HG03064 (cell line): ENCODE measurements around the gene WWC2.
"Not testable (repeated sequence)": the region's sequence is repeated elsewhere in the genome, so short reads cannot be mapped to it uniquely, and the experiment has no call there.

ENCODE experiments used
- ATAC-seq: cut with Tn5 transposase; IDR thresholded peaks from one replicate; pipeline ENCODE4 v1.9.1; 2021; ENCODE audit warnings: low read depth; ENCODE audit not compliant: unreplicated experiment

Gene WWC2

GRCh38 chr4:183192571-183192970, 93.5 kb downstream of the WWC2 start:
- ATAC-seq, result no peak

DNA sequence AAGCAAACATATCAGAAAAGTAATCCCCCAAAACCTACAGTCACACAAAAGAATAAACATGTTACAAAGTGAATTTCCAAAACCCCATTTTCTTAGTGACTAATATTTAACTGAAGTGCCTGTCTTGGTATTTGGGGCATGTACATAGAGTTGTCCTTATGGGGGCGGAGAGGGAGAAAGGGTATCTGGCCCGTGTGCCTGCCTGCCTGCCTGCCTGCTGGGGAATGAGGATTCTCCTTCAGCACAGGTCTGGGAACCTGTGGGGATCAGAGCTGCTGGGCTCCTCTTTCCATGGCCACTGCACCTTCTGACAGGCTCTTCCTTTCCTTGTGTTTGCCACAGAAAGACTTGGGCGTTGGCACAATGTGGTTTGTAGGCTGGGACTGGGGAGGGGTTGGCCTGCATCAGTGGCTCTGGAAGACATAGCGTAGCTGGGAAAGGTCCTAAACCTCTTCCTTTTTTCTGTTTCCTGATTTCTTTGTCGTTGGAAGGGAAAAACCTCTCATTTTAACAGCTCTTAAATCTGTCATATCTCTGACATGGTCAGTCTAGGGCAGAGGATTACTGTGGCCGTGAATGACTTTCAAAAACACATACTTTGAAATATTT, 94.8 kb downstream of the WWC2 start:
- not testable (repeated sequence) for ATAC-seq

DNA sequence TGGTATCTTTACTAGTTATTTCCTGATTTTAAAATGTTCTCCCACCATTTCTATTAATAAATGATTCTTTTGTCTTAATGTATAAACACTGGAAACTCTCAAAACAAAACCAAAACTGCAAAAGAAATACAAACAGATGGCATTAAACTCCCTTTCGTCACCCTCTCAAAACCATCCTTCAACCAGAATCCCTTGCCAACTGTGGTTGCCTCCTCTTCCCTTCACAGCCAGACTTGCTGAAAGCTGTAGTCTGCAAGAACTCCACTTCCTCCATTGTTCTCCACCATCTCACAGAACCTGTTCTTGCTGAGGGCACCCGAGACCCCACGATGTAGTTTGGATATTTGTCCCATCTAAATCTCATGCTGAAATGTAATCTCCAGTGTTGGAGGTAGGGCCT, 96.5 kb downstream of the WWC2 start:
- ATAC-seq, result no peak

GRCh38 chr4:183197140-183197539, 98.1 kb downstream of the WWC2 start:
- ATAC-seq, result no peak

GRCh38 chr4:183200453-183200852, 101.4 kb downstream of the WWC2 start:
- ATAC-seq, result no peak

DNA sequence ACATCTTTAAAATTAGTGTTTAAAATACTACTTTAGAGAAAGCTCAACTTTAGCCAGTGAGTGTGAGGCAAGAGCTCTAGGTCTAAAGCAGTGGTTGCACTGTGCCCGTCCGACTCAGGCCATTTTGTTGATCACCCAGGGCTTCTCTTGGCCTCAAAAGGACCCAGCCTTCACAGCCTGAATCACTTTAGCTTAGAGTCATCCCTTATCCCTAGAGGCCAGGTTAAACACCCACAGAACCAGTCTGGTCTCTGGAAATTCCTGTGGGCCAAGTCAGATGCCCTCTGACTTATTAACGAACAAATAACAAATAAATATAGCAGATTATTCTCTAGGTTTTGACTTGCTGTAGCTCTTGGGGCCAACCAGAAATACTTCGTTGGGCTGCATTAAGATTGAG, 102.3 kb downstream of the WWC2 start:
- no peak for ATAC-seq

GRCh38 chr4:183202523-183202922, 103.5 kb downstream of the WWC2 start:
- ATAC-seq, result no peak

DNA sequence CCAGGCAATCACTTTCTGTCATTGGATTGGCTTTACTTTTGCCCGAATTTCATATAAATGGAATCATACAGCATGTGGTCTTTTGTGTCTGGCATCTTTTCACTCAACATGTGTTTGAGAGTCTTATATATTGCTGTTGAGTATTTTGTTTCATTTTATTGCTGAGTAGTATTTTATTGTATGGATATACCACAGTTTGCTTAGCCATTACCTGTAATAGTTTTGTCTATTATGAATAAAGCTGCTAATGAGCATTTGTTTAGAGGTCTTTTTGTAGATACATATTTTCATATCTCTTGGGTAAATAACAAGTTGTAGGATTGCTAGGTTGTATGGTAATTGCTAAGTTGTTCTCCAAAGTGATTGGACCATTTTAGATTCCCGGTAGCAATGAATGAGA, 105.7 kb downstream of the WWC2 start:
- no peak for ATAC-seq

GRCh38 chr4:183205193-183205592, 106.1 kb downstream of the WWC2 start:
- ATAC-seq, result no peak

- ATAC-seq, result no peak
These were observed 106.7 kb downstream of the WWC2 start for GRCh38 chr4:183205709-183206108.

DNA sequence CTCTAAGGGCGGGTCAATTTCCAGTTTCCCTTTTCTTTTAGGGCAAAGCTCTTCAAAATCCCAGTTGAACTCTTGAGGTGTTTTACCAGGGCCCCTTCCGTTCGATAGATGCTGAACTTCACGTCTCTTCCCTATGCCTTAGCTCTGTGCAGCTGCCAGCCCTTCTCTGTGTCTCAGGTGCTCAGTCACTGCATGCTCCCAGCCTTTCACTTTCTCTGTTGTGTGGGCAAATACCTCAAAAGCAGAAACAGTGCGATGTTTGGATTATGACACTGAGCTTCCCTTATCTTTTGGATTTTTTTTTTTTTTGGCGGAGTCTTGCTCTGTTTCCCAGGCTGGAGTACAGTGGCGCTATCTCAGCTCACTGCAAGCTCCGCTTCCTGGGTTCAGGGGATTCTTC, 112.5 kb downstream of the WWC2 start:
- ATAC-seq, result no peak

DNA sequence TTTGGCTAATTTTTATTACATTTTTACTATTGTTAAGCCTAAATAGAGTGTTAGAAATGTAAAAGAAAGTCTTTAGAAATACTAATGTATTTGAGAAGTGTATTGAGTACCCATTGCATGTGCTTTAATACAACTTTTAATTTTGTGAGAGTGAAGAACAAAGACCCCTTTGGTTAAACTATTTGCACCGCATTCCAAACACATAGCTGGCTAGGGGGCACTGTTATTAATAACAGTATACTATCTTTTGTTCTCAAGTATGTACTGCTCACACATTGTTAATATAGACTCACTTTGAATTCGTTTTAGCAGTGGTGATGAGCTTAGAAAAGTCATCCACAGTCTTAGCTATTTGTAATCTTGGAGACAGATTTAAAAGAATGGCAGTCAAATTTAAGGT, 114.9 kb downstream of the WWC2 start:
- ATAC-seq, result no peak

GRCh38 chr4:183214912-183215488, 115.9 kb downstream of the WWC2 start:
- ATAC-seq, result no peak

DNA sequence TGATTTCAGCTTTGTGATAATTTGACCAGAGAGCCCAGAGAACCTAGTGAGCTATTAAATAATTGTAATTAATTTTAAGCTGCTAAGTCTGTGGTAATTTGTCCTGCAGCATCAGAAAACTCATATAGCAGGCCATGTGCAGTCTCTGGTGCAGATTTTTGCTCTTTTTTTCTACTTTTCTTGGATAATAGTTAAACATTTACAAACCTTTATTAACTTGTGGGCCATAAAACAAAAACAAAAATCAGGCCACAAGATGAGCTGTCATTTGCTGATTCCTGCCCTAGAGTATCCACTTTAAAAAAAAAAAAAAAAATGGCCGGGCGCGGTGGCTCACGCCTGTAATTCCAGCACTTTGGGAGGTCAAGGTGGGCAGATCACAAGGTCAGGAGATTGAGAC, 121.2 kb downstream of the WWC2 start:
- ATAC-seq, result no peak

DNA sequence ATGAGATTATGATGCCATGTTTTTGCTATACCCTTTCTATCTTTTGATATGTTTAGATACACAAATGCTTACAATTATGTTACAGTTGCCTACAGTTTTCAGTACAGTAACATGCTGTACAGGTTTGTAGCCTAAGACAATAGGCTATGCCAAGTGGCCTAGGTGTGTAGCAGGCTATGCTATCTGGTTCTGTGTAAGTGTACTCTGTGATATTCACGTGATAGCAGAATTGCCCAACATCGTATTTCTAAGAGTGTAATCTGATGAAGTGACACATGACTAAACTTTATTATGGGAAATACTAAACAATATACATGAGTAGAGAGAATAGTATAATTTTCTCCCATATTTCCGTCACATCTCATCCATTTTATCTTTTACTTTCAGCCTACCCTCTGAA, 124.0 kb downstream of the WWC2 start:
- no peak for ATAC-seq

DNA sequence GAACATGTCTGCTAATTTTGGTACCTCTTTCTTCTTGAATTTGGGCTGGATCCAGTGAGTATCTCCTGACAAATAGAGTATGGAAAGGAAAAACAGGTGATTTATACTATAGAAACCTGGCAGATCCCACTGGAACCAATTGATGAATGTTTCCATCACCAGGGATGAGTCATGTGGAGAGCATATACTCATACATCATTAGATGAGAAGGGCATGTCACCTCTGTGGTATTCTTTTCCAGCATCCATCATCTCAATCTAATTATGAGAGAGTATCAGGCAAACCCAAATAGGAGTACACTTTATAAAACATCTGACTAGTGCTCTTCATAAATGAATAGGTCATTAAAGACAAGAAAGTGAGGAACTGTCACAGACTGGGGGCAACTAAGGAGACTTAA, 130.3 kb downstream of the WWC2 start:
- no peak for ATAC-seq

DNA sequence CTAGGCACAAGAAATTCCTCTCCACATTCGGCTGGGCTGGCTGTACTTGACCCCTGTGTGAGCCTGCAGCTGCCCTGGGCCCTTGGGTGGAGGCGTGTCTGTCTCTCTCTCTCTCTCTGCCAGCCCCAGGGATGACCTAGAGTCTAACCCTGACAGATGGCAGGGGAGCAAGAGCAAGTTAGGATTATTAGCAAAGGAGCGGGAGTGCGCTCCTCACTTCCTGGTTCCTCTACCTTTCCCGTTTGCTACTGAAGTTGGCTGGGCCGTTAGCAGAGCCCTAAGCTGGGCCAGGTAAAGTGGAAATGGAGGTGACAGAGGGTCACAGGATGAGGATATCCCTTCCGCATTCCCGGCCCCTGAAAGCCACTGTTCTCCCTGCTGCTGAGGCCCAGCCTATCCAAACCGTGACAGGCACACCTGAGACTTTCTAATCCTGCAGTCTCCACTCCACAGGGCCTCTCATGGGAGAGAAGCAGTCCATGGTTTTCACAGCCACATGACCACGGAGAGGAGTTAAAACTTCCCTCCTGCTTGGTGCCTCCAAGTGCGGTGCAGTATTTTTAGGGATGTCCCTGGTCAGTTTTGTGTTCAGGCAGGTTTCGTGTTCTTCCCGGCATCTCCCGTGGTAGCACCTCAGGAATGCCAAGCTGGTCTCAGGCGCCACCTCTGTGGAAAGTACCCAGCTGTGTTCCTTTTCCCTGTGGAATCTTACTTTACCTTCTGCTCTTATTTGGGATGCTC, 141.7 kb downstream of the WWC2 start:
- ATAC-seq, result no peak

DNA sequence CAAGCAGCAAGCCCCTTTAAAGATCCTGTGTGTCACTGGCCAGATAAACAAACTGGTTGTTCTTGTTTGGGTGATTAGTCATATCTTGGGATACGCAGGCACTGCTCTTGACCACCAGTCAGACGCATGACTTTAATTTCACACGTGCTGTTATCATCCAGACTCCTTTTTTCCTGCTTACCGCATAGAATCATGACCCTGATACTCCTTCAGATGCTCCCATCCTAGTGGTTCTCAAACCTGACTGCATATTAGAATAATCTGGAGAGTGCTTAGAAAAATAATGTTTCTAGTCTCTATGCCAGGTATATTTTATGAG, 142.2 kb downstream of the WWC2 start:
- no peak for ATAC-seq

DNA sequence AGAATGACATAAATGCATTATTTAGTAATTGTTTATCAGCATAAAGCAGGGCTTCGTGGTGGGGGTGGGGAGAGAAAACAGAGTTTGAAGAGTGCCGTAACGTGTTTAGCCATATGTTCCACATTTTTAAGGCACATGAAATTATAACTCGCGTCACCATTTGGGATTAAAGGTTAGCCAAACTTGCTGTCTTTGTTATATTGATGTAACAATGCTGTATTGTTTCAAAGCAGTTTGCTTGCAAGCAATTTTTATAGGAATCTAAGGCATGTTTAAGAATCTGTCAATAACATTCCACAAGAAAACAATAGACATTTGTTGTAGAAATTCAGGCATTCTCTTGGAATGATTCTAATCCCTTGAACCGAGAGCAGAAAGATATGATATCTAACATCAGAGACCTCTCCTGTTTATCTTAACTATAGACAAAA, 142.7 kb downstream of the WWC2 start:
- ATAC-seq, result no peak

- no peak for ATAC-seq
These were observed 143.2 kb downstream of the WWC2 start for GRCh38 chr4:183242291-183242690.

GRCh38 chr4:183244019-183244418, 145.0 kb downstream of the WWC2 start:
- no peak for ATAC-seq

GRCh38 chr4:183244506-183244905, 145.4 kb downstream of the WWC2 start:
- ATAC-seq, result no peak
